Measurements from ENCODE around the gene TCF12. TPM values are rescaled to one million over a fixed set of nuclear protein-coding genes. Genes with fewer than 3 reads are reported as not detected.

TCF12 gene
- polyA plus RNA-seq, 1 donor (not counting 4 experiments of a cell fraction or from before 2014, with no cell fraction given), result 48.3 TPM

DNA sequence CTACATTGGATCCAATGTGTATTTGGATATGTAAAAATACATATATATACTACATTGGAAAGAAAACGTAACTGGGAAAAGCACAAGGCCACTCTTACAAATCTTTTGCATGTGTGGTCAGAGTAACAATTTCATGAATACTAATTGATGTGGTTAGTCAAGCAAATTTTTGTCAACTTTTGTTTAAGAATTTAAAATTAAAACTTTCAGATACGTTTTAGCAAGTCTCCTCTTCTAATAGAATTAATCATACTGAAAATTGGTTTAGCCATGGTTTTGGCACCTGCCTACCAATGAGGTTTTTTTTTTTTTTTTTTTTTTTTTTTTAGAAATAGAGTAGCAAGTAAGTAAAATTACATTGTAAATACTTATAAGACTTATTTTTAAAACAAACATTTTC, 304.9 kb downstream of the TCF12 start:
- no peak for DNase-seq (ENCODE audit: low read depth, low spot score)
- dilution Hi-C loops (cut with MboI; ENCODE audit: extremely low pct_ligation_motif_present, low sequenced_read_pairs), result no loop called here

GRCh38 chr15:57223887-57224286, 305.4 kb downstream of the TCF12 start:
- Histone ChIP-seq H3K27ac (ENCODE audit: control insufficient read depth, insufficient read depth, low read length) (no peak overlapping the region), H2AFZ (ENCODE audit: control insufficient read depth, low read length) (no peak overlapping the region), H4K20me1 (ENCODE audit: control insufficient read depth, extremely low read depth, insufficient read depth, low read length) (no peaks in the 10 kb centered on the region), H3K79me2 (ENCODE audit: control insufficient read depth, insufficient read depth, low read length) (peaks cover 3% of the 10 kb centered on the region), H3K4me1 (ENCODE audit: control insufficient read depth, extremely low read depth, insufficient read depth, low read length) (no peaks in the 10 kb centered on the region), H3K36me3 (ENCODE audit: control insufficient read depth in 2 of 2, extremely low read depth in 1 of 2, insufficient read depth in 2 of 2, low read length in 2 of 2) (no peaks in the 10 kb centered on the region), H3K27me3 (ENCODE audit: control insufficient read depth, extremely low read depth, insufficient read depth, low read length) (no peaks in the 10 kb centered on the region), H3K4me3 (ENCODE audit: control insufficient read depth in 2 of 3, extremely low read depth in 1 of 3, insufficient read depth in 2 of 3, low read depth in 1 of 3, low read length in 3 of 3) (no peak overlapping the region), H3K4me2 (ENCODE audit: control insufficient read depth, extremely low read depth, insufficient read depth, low read depth, low read length) (no peak overlapping the region), H3K9me3 (ENCODE audit: control insufficient read depth, low read depth, low read length) (no peaks in the 10 kb centered on the region), H3K9ac (ENCODE audit: control insufficient read depth, extremely low read depth, insufficient read depth, low read length) (no peak overlapping the region), H3K9me1 (ENCODE audit: control insufficient read depth, extremely low read depth, insufficient read depth, low read length) (no peaks in the 10 kb centered on the region)
- no peak for TF ChIP-seq EZH2 (IDR thresholded peaks at IDR 0.05; ENCODE audit: low read length)
- TF ChIP-seq CTCF (optimal IDR thresholded peaks at IDR 0.05 in 1 of 3, IDR thresholded peaks at IDR 0.05 in 1 of 3, conservative IDR thresholded peaks at IDR 0.05 in 1 of 3; ENCODE audit: extremely low read depth in 1 of 3, insufficient read depth in 2 of 3, low read length in 3 of 3), result no peak
- dilution Hi-C loops (cut with MboI; ENCODE audit: extremely low pct_ligation_motif_present, low sequenced_read_pairs), result no loop called here
- FAIRE-seq (no peak), DNase-seq (ENCODE audit: low read depth, low spot score) (no peak)

More for the DNA sequence above, 304.9 kb downstream of the TCF12 start:
- Histone ChIP-seq H3K9ac (ENCODE audit: control insufficient read depth, extremely low read depth, insufficient read depth, low read length) (no peak overlapping the region), H3K9me1 (ENCODE audit: control insufficient read depth, extremely low read depth, insufficient read depth, low read length) (no peaks in the 10 kb centered on the region), H3K36me3 (ENCODE audit: control insufficient read depth in 2 of 2, extremely low read depth in 1 of 2, insufficient read depth in 2 of 2, low read length in 2 of 2) (no peaks in the 10 kb centered on the region), H3K27ac (ENCODE audit: control insufficient read depth, insufficient read depth, low read length) (no peak overlapping the region), H2AFZ (ENCODE audit: control insufficient read depth, low read length) (no peak overlapping the region), H3K27me3 (ENCODE audit: control insufficient read depth, extremely low read depth, insufficient read depth, low read length) (no peaks in the 10 kb centered on the region), H3K4me3 (ENCODE audit: control insufficient read depth in 2 of 3, extremely low read depth in 1 of 3, insufficient read depth in 2 of 3, low read depth in 1 of 3, low read length in 3 of 3) (no peak overlapping the region), H3K79me2 (ENCODE audit: control insufficient read depth, insufficient read depth, low read length) (peaks cover 4% of the 10 kb centered on the region), H4K20me1 (ENCODE audit: control insufficient read depth, extremely low read depth, insufficient read depth, low read length) (no peaks in the 10 kb centered on the region), H3K4me1 (ENCODE audit: control insufficient read depth, extremely low read depth, insufficient read depth, low read length) (no peaks in the 10 kb centered on the region), H3K4me2 (ENCODE audit: control insufficient read depth, extremely low read depth, insufficient read depth, low read depth, low read length) (no peak overlapping the region), H3K9me3 (ENCODE audit: control insufficient read depth, low read depth, low read length) (no peaks in the 10 kb centered on the region)
- FAIRE-seq, result no peak
- TF ChIP-seq CTCF (optimal IDR thresholded peaks at IDR 0.05 in 1 of 3, IDR thresholded peaks at IDR 0.05 in 1 of 3, conservative IDR thresholded peaks at IDR 0.05 in 1 of 3; ENCODE audit: extremely low read depth in 1 of 3, insufficient read depth in 2 of 3, low read length in 3 of 3), result no peak
- TF ChIP-seq EZH2 (IDR thresholded peaks at IDR 0.05; ENCODE audit: low read length), result no peak

Data from keratinocyte (primary cell).